ENCODE results near the gene RBM33. TPM values are rescaled to one million over a fixed set of nuclear protein-coding genes. Genes with fewer than 3 reads are reported as not detected.
"Not testable (repeated sequence)": the region's sequence is repeated elsewhere in the genome, so short reads cannot be mapped to it uniquely, and the experiment has no call there.

Gene RBM33
- total and polyA plus RNA-seq, 2 experiments from 2014 or later: 51.1 to 53.5 TPM

DNA sequence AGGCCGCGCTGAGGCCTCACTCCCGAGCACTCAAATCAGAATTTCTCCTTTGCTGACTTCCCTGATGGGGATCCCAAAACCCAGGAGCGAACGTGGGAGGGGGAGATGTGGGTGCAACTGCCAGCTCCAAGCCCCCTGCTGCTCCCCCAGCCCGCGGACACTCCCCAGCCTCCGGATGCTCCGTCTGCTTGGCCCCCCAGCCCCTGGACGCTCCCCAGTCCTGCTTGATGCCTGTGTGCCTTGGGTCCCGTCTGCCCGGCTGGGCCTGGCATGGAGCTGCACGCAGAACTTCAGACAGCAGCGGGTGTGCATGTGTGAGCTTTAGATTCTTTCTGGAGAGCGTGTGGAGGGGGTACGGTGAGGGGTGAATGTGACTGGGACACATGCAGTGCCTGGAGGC, 172.5 kb downstream of the RBM33 start:
- no peak overlapping the region for H3K4me3 ChIP-seq
- H3K36me3 ChIP-seq: no peaks in the 10 kb centered on the region
- H3K27me3 ChIP-seq: peaks cover 51% of the 10 kb centered on the region
- no peak overlapping the region for H3K27ac ChIP-seq
- DNase-seq (ENCODE audit: low read depth in 1 of 2, low spot score in 1 of 2): no peak
- no peaks in the 10 kb centered on the region for H3K9me3 ChIP-seq (ENCODE audit: low read depth)
- TF ChIP-seq, protein P1, sequence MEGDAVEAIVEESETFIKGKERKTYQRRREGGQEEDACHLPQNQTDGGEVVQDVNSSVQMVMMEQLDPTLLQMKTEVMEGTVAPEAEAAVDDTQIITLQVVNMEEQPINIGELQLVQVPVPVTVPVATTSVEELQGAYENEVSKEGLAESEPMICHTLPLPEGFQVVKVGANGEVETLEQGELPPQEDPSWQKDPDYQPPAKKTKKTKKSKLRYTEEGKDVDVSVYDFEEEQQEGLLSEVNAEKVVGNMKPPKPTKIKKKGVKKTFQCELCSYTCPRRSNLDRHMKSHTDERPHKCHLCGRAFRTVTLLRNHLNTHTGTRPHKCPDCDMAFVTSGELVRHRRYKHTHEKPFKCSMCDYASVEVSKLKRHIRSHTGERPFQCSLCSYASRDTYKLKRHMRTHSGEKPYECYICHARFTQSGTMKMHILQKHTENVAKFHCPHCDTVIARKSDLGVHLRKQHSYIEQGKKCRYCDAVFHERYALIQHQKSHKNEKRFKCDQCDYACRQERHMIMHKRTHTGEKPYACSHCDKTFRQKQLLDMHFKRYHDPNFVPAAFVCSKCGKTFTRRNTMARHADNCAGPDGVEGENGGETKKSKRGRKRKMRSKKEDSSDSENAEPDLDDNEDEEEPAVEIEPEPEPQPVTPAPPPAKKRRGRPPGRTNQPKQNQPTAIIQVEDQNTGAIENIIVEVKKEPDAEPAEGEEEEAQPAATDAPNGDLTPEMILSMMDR (IDR thresholded peaks at IDR 0.05; ENCODE audit: low read depth, low read length): no peak
- no peaks in the 10 kb centered on the region for H3K4me1 ChIP-seq (ENCODE audit: low read depth)

DNA sequence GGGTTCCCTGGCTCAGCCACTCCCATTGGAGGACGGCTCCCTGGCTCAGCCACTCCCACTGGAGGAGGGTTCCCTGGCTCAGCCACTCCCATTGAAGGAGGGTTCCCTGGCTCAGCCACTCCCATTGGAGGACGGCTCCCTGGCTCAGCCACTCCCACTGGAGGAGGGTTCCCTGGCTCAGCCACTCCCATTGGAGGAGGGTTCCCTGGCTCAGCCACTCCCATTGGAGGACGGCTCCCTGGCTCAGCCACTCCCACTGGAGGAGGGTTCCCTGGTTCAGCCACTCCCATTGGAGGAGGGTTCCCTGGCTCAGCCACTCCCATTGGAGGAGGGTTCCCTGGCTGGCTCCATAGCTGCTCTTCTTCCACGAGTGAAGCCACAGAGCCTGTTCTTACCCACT, 173.1 kb downstream of the RBM33 start:
- not testable (repeated sequence) for DNase-seq (ENCODE audit: low read depth in 1 of 2, low spot score in 1 of 2); H3K27ac ChIP-seq; H3K4me3 ChIP-seq; H3K9me3 ChIP-seq (ENCODE audit: low read depth); H3K36me3 ChIP-seq; H3K4me1 ChIP-seq (ENCODE audit: low read depth)
- peaks cover 46% of the 10 kb centered on the region for H3K27me3 ChIP-seq

DNA sequence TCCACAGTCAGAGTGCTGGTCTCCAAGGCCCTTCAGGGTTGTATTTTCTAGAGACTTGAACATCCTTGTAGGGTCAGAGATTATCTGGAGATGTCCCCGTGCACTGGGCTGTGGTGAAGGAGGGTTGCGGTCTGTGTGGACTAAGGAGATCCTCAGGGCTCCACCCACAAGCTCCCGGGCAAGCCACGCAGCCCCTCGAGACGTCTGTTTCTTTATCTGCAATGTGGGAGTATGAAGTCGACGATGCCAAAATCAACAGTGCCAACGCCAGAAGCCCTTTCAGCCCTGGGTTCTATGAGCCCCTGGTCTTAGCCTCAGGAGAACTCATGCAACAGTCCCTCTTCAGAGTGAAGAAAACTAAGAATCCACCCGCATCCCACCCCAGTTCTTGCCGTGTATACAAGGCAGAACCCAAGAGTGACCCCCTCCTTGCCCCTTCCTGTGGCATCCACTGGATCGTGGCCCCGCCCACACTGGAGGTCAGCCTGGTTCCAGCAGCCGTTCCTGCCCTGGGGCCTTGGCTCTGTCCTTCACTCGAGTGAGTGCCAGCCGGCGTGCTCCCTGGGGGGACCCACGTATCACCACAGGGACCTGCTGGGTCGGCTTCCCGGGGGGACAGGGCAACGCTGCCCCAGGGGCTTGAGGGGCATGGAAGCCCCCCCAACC, 173.8 kb downstream of the RBM33 start:
- Histone ChIP-seq H3K27me3 (peaks cover 38% of the 10 kb centered on the region), H3K9me3 (ENCODE audit: low read depth) (no peaks in the 10 kb centered on the region), H3K36me3 (no peaks in the 10 kb centered on the region), H3K27ac (no peak overlapping the region), H3K4me3 (no peak overlapping the region), H3K4me1 (ENCODE audit: low read depth) (no peaks in the 10 kb centered on the region)
- TF ChIP-seq, protein P1 (IDR thresholded peaks at IDR 0.05; ENCODE audit: low read depth, low read length): no peak
- no peak for DNase-seq (ENCODE audit: low read depth in 1 of 2, low spot score in 1 of 2)

GRCh38 chr7:155818820-155819168, 174.3 kb downstream of the RBM33 start:
- no peaks in the 10 kb centered on the region for H3K36me3 ChIP-seq
- H3K4me1 ChIP-seq (ENCODE audit: low read depth): no peaks in the 10 kb centered on the region
- H3K27me3 ChIP-seq: peaks cover 33% of the 10 kb centered on the region
- DNase-seq (ENCODE audit: low read depth in 1 of 2, low spot score in 1 of 2): no peak
- TF ChIP-seq, protein P1 (IDR thresholded peaks at IDR 0.05; ENCODE audit: low read depth, low read length): no peak
- H3K9me3 ChIP-seq (ENCODE audit: low read depth): no peaks in the 10 kb centered on the region
- H3K4me3 ChIP-seq: no peak overlapping the region
- no peak overlapping the region for H3K27ac ChIP-seq

DNA sequence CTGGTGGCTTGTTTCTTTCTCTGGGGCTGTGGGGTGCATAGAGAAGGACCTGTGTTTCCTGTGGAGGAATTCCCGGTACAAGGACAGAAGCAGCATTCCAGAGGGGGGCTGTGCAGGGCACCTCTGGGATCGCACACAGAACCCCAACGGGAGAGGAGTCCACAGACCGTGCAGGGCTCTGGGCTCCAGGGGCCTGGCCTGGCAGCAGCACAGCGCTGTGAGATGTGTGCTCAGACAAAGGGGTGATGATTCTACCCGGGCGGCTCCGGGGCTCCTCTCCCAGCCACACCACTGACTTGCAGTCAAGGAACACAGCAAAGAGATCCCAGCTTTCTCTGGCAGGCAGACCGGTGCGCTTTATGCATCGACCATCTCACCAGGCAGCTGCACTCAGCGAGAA, 174.7 kb downstream of the RBM33 start:
- H3K4me1 ChIP-seq (ENCODE audit: low read depth): no peaks in the 10 kb centered on the region
- no peaks in the 10 kb centered on the region for H3K36me3 ChIP-seq
- H3K27me3 ChIP-seq: peaks cover 29% of the 10 kb centered on the region
- no peak for DNase-seq (ENCODE audit: low read depth in 1 of 2, low spot score in 1 of 2)
- no peak overlapping the region for H3K4me3 ChIP-seq
- no peak overlapping the region for H3K27ac ChIP-seq
- TF ChIP-seq, protein P1 (IDR thresholded peaks at IDR 0.05; ENCODE audit: low read depth, low read length): no peak
- H3K9me3 ChIP-seq (ENCODE audit: low read depth): no peaks in the 10 kb centered on the region

DNA sequence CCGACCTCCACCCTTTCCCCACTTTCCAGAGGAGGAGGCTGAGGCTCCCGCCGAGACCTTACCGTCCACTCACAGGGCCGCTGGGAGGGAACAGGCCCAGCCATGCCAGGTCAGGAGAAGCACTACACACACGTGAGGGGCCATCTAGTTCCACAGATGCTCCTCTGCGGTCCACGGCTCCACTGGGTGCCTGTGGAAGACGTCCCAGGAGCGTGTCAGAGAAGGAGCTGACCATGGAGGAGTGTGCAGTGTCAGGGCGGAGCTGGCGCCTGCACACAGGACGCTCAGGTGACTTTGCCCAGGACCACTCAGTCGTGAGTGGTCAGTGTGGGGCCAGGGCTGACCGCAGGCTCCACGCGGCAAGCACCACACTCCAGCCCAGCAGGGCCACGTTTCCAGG, 175.8 kb downstream of the RBM33 start:
- TF ChIP-seq, protein P1 (IDR thresholded peaks at IDR 0.05; ENCODE audit: low read depth, low read length): no peak
- H3K4me1 ChIP-seq (ENCODE audit: low read depth): no peaks in the 10 kb centered on the region
- no peak overlapping the region for H3K27ac ChIP-seq
- H3K9me3 ChIP-seq (ENCODE audit: low read depth): no peaks in the 10 kb centered on the region
- no peak for DNase-seq (ENCODE audit: low read depth in 1 of 2, low spot score in 1 of 2)
- no peaks in the 10 kb centered on the region for H3K36me3 ChIP-seq
- no peak overlapping the region for H3K4me3 ChIP-seq
- H3K27me3 ChIP-seq: peaks cover 18% of the 10 kb centered on the region
